Mesothelial cell of epicardium (in vitro differentiated cells): ENCODE data around the gene TMEM218. TPM values are rescaled to one million over a fixed set of nuclear protein-coding genes. Genes with fewer than 3 reads are reported as not detected.

Experiments
- DNase-seq, 2 experiments: peaks; one replicate each; pipeline ENCODE4 v3.0.0; 2021; ENCODE audit warnings: low spot score in 2 of 2; ENCODE audit not compliant: unreplicated experiment in 2 of 2
- H3K27ac Mint-ChIP-seq: 2 replicates; pipeline ENCODE4 v1.8.0; 2021; ENCODE audit warnings: mixed read lengths
- H3K27me3 Mint-ChIP-seq: 2 replicates; pipeline ENCODE4 v1.8.0; 2021; ENCODE audit warnings: low read depth, mixed read lengths
- H3K36me3 Mint-ChIP-seq: 2 replicates; pipeline ENCODE4 v1.8.0; 2021; ENCODE audit warnings: mixed read lengths
- H3K4me1 Mint-ChIP-seq: 2 replicates; pipeline ENCODE4 v1.8.0; 2021; ENCODE audit warnings: mixed read lengths
- H3K4me3 Mint-ChIP-seq: 2 replicates; pipeline ENCODE4 v1.8.0; 2021; ENCODE audit warnings: mild to moderate bottlenecking, moderate library complexity, mixed read lengths
- H3K9me3 Mint-ChIP-seq: 2 replicates; pipeline ENCODE4 v1.8.0; 2021; ENCODE audit warnings: mixed read lengths
- total RNA-seq: library from RNA; stranded (reverse); gene quantifications from 3 replicates; pipeline ENCODE4 v1.2.1, GENCODE V29; 2021
- TF ChIP-seq, protein P1 (sequence below): fragments of 200-600 bp; sonication (generic); IDR thresholded peaks from one replicate; pipeline ENCODE4 v1.5.0; 2021; ENCODE audit warnings: antibody characterized with exemption; ENCODE audit not compliant: unreplicated experiment

Gene TMEM218
- total RNA-seq, 1 donor from 2014 or later = 23.7 TPM

DNA sequence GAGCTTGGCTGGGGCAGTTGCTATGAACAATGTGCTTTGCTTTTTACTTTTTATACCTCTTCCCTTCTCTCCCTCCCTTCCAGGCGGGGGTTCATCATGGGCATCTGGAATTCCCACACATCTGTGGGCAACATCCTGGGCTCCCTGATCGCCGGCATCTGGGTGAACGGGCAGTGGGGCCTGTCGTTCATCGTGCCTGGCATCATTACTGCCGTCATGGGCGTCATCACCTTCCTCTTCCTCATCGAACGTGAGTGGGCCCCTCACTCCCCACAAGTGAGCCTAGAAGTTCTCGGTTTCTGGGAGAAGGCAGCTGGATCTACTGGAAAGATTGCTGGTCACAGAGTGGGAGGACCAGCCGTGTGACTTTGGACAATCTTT lies 30.9 kb downstream of the TMEM218 start:
- no peaks in the 10 kb centered on the region for H3K36me3 Mint-ChIP-seq
- peaks cover 5% of the 10 kb centered on the region for H3K27me3 Mint-ChIP-seq
- no peaks in the 10 kb centered on the region for H3K9me3 Mint-ChIP-seq
- H3K27ac Mint-ChIP-seq = no peak overlapping the region
- H3K4me1 Mint-ChIP-seq = no peaks in the 10 kb centered on the region
- DNase-seq = no peak
- H3K4me3 Mint-ChIP-seq = no peak overlapping the region
- TF ChIP-seq, protein P1, sequence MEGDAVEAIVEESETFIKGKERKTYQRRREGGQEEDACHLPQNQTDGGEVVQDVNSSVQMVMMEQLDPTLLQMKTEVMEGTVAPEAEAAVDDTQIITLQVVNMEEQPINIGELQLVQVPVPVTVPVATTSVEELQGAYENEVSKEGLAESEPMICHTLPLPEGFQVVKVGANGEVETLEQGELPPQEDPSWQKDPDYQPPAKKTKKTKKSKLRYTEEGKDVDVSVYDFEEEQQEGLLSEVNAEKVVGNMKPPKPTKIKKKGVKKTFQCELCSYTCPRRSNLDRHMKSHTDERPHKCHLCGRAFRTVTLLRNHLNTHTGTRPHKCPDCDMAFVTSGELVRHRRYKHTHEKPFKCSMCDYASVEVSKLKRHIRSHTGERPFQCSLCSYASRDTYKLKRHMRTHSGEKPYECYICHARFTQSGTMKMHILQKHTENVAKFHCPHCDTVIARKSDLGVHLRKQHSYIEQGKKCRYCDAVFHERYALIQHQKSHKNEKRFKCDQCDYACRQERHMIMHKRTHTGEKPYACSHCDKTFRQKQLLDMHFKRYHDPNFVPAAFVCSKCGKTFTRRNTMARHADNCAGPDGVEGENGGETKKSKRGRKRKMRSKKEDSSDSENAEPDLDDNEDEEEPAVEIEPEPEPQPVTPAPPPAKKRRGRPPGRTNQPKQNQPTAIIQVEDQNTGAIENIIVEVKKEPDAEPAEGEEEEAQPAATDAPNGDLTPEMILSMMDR = no peak

DNA sequence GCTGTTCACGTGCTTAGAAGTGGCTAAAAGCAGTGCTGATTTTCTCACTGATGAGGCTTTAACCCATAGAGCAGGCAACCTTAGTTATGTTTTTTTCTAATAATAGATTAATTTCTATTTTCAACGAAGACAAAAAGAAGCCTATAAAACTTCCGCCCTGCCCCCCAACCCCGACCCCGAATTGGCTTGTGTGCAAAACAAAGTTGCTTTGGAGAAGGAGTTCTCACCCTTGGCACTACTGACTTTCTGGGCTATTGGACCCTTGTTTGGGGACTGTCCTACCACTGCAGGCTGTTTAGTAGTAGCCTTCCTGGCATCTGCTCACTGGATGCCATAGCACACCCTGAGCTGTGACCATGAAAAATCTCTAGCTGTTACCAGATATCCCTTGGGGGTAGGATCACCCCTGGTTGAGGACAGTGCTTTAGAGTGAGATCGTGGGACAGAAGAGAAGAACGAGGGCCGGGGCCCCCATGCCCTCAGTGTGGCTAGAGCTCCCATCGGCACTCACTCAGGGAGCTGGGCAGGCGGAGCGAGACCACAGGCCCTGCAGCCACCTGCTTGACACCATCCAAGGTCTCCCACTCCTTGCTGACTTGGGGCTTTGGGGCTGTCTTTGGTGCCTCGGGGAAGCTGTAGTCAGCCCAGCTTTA lies 31.4 kb downstream of the TMEM218 start:
- H3K4me1 Mint-ChIP-seq = no peaks in the 10 kb centered on the region
- no peak overlapping the region for H3K27ac Mint-ChIP-seq
- no peaks in the 10 kb centered on the region for H3K9me3 Mint-ChIP-seq
- H3K36me3 Mint-ChIP-seq = no peaks in the 10 kb centered on the region
- peaks cover 2% of the 10 kb centered on the region for H3K27me3 Mint-ChIP-seq
- no peak overlapping the region for H3K4me3 Mint-ChIP-seq
- no peak for DNase-seq
- TF ChIP-seq, protein P1 = no peak

DNA sequence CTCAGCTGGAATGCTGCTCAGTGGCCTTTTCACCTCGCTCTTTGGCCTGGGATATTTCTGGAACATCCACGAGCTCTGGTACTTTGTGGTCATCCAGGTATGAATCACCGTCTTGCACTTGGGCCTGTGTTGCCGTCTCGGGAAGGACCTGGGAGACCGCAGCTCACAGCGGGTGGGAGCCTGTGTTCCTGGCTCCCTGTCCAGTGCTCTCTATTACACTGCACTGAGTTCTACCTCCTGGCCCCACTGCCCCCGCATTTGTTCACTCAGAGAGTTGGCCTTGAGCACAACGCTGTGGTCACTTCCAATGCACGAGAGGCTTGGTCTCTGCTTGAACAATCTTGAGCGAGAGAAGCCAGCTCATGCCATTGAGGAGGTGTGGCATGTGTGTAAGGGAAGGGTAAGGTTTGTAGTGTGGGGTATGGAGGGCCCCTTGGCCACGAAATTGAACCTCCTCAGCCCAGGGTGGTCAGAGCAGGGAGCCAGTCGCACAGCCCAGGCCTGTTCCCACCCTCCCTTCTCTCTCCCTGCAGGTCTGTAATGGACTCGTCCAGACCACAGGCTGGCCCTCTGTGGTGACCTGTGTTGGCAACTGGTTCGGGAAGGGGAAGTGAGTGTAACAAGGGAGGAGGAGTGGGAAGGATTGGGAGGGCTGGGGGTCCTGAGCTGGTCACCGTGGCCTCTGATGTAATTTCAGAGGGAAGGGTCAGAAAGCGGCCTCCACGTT lies 32.1 kb downstream of the TMEM218 start:
- H3K36me3 Mint-ChIP-seq = no peaks in the 10 kb centered on the region
- DNase-seq = no peak
- peaks cover under 1% of the 10 kb centered on the region for H3K4me1 Mint-ChIP-seq
- H3K27ac Mint-ChIP-seq = no peak overlapping the region
- TF ChIP-seq, protein P1 = no peak
- H3K9me3 Mint-ChIP-seq = no peaks in the 10 kb centered on the region
- no peak overlapping the region for H3K4me3 Mint-ChIP-seq
- peaks cover 2% of the 10 kb centered on the region for H3K27me3 Mint-ChIP-seq

DNA sequence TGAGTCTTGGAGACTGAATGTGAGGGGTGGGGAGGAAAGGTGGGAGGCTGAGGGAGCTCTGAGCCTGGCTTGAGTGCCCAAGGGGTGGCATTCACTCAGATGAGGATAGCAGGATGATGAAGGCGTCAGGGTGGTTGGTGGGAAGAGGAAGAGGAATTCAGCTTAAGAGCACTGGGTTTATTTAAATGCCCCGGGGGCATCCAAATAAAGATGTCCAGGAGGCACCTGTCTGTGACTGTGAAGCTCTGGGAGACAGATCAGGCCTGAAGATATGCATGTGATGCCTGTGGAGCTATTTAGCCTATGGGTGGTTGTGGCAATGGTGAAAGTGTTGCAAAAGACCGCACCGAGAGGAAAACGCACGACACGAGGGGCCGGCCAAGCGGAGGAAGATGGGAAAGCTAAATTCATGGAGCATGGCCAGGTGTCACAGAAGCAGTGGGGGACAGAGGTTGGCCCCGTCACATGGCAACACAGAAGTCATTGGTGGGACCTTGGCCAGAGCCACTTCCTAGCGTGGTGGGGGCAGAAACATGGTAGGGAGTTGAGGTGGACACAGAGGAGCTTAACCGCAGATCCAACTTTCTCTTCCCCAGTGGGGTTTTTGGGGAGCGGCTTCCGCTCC lies 32.8 kb downstream of the TMEM218 start:
- H3K27me3 Mint-ChIP-seq = peaks cover 8% of the 10 kb centered on the region
- H3K4me3 Mint-ChIP-seq = no peak overlapping the region
- peaks cover 2% of the 10 kb centered on the region for H3K4me1 Mint-ChIP-seq
- H3K9me3 Mint-ChIP-seq = no peaks in the 10 kb centered on the region
- no peaks in the 10 kb centered on the region for H3K36me3 Mint-ChIP-seq
- DNase-seq = no peak
- TF ChIP-seq, protein P1 = no peak
- no peak overlapping the region for H3K27ac Mint-ChIP-seq

DNA sequence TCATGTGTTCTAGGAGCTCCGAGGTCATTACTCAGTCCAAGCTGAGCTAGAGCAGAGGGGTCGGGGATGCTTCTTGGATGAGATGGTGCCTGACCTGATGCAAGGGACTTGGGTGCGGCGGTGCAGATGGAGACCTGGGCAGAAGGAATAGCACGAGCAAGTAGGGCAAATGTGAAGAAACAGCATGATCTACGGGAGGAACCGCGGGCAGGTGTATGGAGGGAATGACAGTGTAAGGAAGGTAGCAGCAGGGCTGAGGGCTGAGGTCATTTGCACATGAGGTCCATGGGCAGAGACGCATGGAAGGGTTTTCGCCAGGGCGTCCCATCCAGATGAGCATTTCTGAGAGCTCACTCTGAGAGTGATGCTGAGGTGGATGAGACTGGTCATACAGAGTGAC lies 33.4 kb downstream of the TMEM218 start:
- no peaks in the 10 kb centered on the region for H3K36me3 Mint-ChIP-seq
- no peak overlapping the region for H3K27ac Mint-ChIP-seq
- H3K9me3 Mint-ChIP-seq = no peaks in the 10 kb centered on the region
- no peak overlapping the region for H3K4me3 Mint-ChIP-seq
- TF ChIP-seq, protein P1 = no peak
- H3K4me1 Mint-ChIP-seq = peaks cover 2% of the 10 kb centered on the region
- DNase-seq = no peak
- peaks cover 8% of the 10 kb centered on the region for H3K27me3 Mint-ChIP-seq
